GM10248 (cell line): Measurements from ENCODE around the gene HPS4.
A peak's percentile ranks its signal among the peaks of the same experiment; 100 is the strongest.

Source experiments
- CTCF ChIA-PET: fragments of 300-600 bp; sonication (Branson Sonifier 250); formaldehyde crosslinking; extraction: SDS; loops from one replicate; lab custom pipeline; 2021; ENCODE audit warnings: antibody characterized with exemption; lab: Yijun Ruan, JAX
- POLR2A ChIA-PET: fragments of 350-650 bp; sonication (Branson Sonifier 250); formaldehyde crosslinking; extraction: SDS; loops from one replicate; lab custom pipeline; 2020; ENCODE audit warnings: antibody characterized with exemption; lab: Yijun Ruan, JAX
- DNase-seq: peaks from one replicate; pipeline ENCODE4 v3.0.0; 2012; ENCODE audit errors: extremely low spot score
- TF ChIP-seq, protein P1 (sequence below): IDR thresholded peaks from 2 replicates; pipeline ENCODE4 v1.5.1; 2012; ENCODE audit warnings: mild to moderate bottlenecking, low read depth; ENCODE audit errors: extremely low read depth, missing control alignments, control extremely low read depth

Gene HPS4

DNA sequence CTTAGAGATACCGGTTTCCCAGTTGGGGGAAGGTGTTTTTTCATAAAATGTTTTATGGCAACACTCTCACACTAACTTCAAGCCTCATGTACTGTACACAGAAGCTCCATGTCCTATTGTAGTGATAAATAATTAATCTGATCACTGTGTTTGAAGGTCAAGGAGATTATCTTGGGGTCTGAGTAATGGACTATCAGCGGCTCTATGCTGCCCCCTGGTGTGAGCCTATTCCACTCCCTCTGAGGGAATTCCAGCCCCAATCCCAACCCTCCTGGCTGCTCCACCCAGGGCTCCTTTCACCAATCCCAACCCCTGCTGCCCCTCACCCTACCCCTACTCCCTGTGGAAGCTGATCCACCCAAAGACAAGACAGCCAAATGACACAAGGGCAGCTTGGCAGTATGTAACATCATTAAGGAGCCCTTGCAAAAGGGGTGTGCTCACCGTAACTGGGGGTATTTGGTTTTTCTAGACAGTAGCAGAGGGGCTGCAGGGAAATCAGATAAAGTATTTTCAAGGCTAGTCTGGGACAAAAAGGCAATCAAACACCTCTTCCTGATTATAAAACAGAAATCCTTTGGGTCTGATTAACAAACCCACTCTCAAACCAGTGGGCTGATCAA lies 22.3 kb downstream of the HPS4 start:
- TF ChIP-seq, protein P1, sequence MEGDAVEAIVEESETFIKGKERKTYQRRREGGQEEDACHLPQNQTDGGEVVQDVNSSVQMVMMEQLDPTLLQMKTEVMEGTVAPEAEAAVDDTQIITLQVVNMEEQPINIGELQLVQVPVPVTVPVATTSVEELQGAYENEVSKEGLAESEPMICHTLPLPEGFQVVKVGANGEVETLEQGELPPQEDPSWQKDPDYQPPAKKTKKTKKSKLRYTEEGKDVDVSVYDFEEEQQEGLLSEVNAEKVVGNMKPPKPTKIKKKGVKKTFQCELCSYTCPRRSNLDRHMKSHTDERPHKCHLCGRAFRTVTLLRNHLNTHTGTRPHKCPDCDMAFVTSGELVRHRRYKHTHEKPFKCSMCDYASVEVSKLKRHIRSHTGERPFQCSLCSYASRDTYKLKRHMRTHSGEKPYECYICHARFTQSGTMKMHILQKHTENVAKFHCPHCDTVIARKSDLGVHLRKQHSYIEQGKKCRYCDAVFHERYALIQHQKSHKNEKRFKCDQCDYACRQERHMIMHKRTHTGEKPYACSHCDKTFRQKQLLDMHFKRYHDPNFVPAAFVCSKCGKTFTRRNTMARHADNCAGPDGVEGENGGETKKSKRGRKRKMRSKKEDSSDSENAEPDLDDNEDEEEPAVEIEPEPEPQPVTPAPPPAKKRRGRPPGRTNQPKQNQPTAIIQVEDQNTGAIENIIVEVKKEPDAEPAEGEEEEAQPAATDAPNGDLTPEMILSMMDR: peak; percentile 55
- POLR2A ChIA-PET: no interaction called here
- CTCF ChIA-PET: interaction anchor here (0.6 to 7.5 kb wide), 29 partner anchors 9 to 213 kb away, joined by 3 to 76 read pairs (median 6); partner anchors contain the start of genes HPS4 and SRRD
- DNase-seq: peak; percentile 59

DNA sequence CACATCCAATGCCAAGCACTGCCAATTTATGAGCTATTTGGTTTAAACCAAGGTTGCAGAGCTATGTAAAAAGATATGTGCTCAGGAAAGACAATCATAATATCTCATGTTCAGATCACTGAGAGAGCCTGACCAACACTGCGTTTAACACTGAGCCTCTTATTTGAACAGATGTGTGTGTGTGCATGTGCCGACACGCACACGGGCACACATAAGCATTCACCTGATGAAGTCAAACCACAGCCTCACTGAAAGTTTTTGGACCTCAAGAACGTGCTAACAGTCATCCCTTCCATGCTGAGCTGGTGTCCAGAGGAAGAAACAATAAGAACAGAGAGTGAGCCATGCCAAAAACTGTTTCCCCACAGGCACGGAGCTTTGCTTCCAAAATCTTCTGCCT lies 23.4 kb downstream of the HPS4 start:
- TF ChIP-seq, protein P1: no peak
- DNase-seq: no peak
- ChIA-PET CTCF (interaction anchor here (0.9 to 7.5 kb wide), 22 partner anchors 10 to 219 kb away, joined by 3 to 76 read pairs (median 6); partner anchors contain the start of genes HPS4 and SRRD), POLR2A (no interaction called here)

DNA sequence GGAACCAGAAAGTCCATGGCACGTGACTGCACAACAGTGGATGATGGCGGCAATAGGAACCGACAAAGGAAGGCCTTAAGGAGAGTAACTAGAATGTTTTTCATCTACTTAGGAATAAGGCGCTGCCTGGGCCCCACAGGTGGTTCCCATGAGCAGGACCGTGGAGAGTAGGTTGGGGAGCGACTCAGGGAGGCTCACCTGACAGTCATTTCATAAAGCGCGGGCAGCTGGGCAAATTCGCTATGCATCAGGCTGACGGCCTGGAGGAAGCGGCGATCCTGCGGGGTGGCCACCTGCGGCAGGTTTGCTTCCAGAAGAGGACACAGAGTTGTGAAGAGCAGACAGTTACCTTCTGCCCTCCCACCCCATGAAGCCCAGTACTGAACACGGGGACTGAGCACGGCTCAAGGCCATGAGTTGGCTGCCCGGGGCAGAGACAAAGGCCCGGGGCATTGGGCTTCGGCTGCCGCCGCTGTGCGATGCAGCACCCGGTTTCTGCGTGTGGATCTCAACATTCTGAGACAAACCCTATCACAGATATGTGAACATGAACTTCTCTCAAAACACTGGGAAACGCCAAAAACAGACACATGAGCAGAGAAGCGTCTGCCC lies 25.8 kb downstream of the HPS4 start:
- no peak for DNase-seq
- ChIA-PET POLR2A (no interaction called here), CTCF (no interaction called here)
- TF ChIP-seq, protein P1: no peak

DNA sequence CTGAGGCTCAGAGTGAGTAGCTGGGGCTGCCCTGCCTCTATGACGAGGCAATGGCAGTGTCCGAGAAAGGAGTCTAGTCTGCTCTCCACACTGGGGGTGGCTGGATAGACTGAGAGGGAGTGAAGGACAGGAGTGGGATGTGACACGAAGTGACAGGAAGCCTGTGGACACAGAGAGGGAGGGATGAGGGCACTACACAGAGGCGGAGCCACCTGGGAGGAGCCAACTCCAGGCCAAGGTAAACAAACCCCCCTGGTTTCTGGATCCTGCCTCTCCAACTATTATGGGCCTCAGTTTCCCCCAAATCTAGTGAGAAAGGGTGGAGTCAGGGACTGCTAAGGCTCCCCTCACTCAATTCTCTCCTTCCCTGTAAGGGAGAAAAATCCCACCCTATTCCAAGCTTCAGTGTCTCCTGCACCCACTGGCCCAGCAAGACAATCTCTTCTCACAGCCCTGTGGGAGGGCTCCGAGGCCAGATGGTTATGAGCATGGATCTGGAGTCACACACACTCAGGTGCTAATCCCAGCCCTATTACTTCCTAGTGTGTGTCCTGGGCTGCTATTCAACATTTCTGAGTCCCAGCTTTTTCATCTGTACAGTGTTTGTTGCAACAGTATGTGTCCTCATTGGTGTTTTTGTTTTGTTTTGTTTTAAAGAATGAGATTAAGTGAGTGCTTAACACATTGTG lies 29.6 kb downstream of the HPS4 start:
- ChIA-PET CTCF (interaction anchor here (0.9 to 3.0 kb wide), 4 partner anchors 8 to 93 kb away, joined by 3 to 9 read pairs (median 4); no protein-coding TSS in a partner anchor), POLR2A (no interaction called here)
- no peak for DNase-seq
- TF ChIP-seq, protein P1: no peak

DNA sequence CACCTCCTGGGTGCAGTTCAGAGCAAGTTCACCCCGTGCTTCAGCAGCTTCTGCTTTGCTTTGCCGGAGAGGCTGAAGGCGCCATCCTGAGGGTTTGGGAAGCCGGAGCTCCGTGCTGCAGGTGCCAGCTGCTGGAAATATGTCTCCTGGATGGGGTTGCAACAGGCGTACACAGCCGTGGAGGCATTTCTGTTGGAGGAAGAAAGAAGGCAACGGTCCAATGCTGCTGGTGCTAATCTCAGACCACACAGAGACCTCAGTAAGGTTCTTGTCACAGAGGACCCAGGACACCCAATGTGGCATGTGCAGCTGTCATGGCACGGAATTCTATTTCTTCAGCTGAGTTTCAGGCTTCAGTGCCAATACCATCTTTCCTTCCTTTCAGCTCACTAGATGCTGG lies 30.4 kb downstream of the HPS4 start:
- DNase-seq: no peak
- ChIA-PET POLR2A (no interaction called here), CTCF (interaction anchor here (0.9 to 3.0 kb wide), 4 partner anchors 9 to 92 kb away, joined by 3 to 9 read pairs (median 4); no protein-coding TSS in a partner anchor)
- TF ChIP-seq, protein P1: no peak

DNA sequence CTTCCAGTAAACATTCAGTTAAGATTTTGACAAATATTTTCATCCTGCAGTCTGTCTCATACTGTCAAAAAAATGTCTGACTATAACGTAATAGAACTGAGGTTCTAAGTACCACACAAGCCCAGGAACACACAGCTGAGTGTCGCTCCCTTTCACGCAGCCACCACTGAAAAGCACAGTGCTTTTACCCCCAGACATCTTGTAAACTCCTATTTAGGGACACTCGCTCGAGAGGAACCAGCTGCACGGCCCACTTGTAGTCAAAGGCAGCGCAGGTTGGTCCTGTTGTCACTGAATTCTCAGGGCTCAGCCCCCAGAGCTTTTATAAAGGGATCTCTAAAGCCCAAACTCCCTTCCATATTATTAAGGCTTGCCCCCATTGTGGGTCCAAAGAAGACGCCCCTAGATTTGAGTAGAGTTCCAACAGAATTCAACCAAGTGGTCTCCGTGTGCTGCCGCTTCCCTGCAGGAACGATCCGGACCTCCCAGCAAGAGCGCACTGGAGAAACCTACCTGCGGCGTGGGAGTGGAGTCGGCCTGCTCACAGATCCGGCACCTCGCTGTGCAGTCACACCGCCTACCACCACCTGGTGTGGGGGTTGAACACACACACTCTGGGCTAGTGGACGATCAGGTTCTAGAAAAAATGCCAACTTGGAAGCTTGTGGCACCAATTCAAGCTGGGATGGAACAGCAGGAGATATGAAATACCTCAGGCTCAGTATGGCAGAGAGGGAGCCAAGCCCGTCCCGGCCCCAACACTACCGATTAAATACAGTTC lies 31.2 kb downstream of the HPS4 start:
- CTCF ChIA-PET: interaction anchor here (0.9 to 3.0 kb wide), 3 partner anchors 10 to 91 kb away, joined by 3 to 9 read pairs (median 3); no protein-coding TSS in a partner anchor

More for the DNA sequence above, 31.2 kb downstream of the HPS4 start:
- TF ChIP-seq, protein P1: no peak
- DNase-seq: no peak
- POLR2A ChIA-PET: no interaction called here
